HCT116 (cell line): ENCODE results near the gene FBXO42. TPM values are rescaled to one million over a fixed set of nuclear protein-coding genes. Genes with fewer than 3 reads are reported as not detected.

Experiments used
- ATAC-seq: fragments of 200-7000 bp; cut with Tn5 transposase; 2 replicates; pipeline ENCODE4 v1.9.1; 2020; ENCODE audit warnings: mild to moderate bottlenecking, moderate library complexity
- BruUV-seq: library from RNA; stranded (reverse); fragments of 400-500 nt; replicated peaks from 2 replicates; lab custom pipeline; 2021; lab: Mats Ljungman, UMichigan
- CTCF ChIA-PET: fragments of 300-600 bp; sonication (Branson Sonifier 250); formaldehyde crosslinking; loops from one replicate; lab custom pipeline; 2021; ENCODE audit warnings: antibody characterized with exemption; lab: Charles Lee
- POLR2A ChIA-PET: fragments of 300-600, 350-600 bp; sonication (Branson Sonifier 250); formaldehyde crosslinking; loops from one replicate; lab custom pipeline; 2021; ENCODE audit warnings: antibody characterized with exemption; lab: Charles Lee
- RAD21 ChIA-PET, 2 experiments: fragments of 300-600 bp; sonication (Branson Sonifier 250); formaldehyde crosslinking; loops; one replicate each; lab custom pipeline; 2023; ENCODE audit warnings: low total read pairs in 2 of 2; ENCODE audit not compliant: uncharacterized antibody in 2 of 2, unreplicated experiment in 2 of 2, low non-redundant PET in 1 of 2; lab: Charles Lee
- DNase-seq: peaks from one replicate; pipeline ENCODE4 v3.0.0-alpha.2; 2010; ENCODE audit warnings: low read depth, low spot score
- H2AFZ ChIP-seq: fragments of 200-600 bp; shearing (Covaris generic), sonication (generic); 2 replicates; pipeline ENCODE4 v1.6.1; 2017; ENCODE audit warnings: low read depth, mixed run types, mixed read lengths, antibody characterized with exemption, low read length; ENCODE audit not compliant: poor library complexity, severe bottlenecking
- H3K27ac ChIP-seq: 2 replicates; pipeline ENCODE4 v1.5.1; 2012; ENCODE audit warnings: low read depth, low read length
- H3K27me3 ChIP-seq: fragments of 200-600 bp; sonication (generic); 2 replicates; pipeline ENCODE4 v1.6.1; 2016; ENCODE audit warnings: mixed run types, low read length, mixed read lengths; ENCODE audit not compliant: insufficient read depth
- H3K36me3 ChIP-seq, 2 experiments: fragments of 200-500 bp in 1 of 2; fragments of 200-600 bp in 1 of 2; sonication (Bioruptor generic) in 1 of 2; sonication (generic) in 1 of 2; 2 replicates each; pipeline versions ENCODE4 v1.5.1 to v1.6.1; 2014 to 2016; ENCODE audit warnings: low read length in 2 of 2, inconsistent platforms in 1 of 2, mixed read lengths in 1 of 2, mixed run types in 1 of 2; ENCODE audit not compliant: insufficient read depth in 2 of 2, control insufficient read depth in 1 of 2
- H3K4me1 ChIP-seq, 2 experiments: fragments of 200-600 bp in 1 of 2; sonication (generic) in 1 of 2; 2 replicates each; pipeline versions ENCODE4 v1.5.1 to v1.6.1; 2012 to 2017; ENCODE audit warnings: low read length in 2 of 2, inconsistent platforms in 1 of 2, mild to moderate bottlenecking in 1 of 2, mixed read lengths in 1 of 2, mixed run types in 1 of 2, moderate library complexity in 1 of 2; ENCODE audit not compliant: insufficient read depth in 2 of 2, control insufficient read depth in 1 of 2
- H3K4me2 ChIP-seq: fragments of 200-600 bp; sonication (generic); 2 replicates; pipeline ENCODE4 v1.6.1; 2017; ENCODE audit warnings: mixed run types, low read length, mixed read lengths
- H3K4me3 ChIP-seq, 2 experiments: fragments of 200-600 bp in 1 of 2; sonication (generic) in 1 of 2; replicated peaks in 1 of 2; 2 replicates each; pipeline ENCODE4 v1.5.1; 2011 to 2016; ENCODE audit warnings: low read length in 2 of 2, control low read depth in 1 of 2, low read depth in 1 of 2, mild to moderate bottlenecking in 1 of 2, mixed read lengths in 1 of 2, mixed run types in 1 of 2
- H3K79me2 ChIP-seq: fragments of 200-600 bp; sonication (generic); 2 replicates; pipeline ENCODE4 v1.6.1; 2017; ENCODE audit warnings: mild to moderate bottlenecking, mixed run types, low read length, moderate library complexity, mixed read lengths; ENCODE audit not compliant: insufficient read depth
- H3K9ac ChIP-seq: fragments of 200-600 bp; sonication (generic); 2 replicates; pipeline ENCODE4 v1.6.1; 2016; ENCODE audit warnings: low read length, mixed read lengths
- H3K9me2 ChIP-seq: fragments of 200-600 bp; sonication (generic), shearing (Covaris generic); 2 replicates; pipeline ENCODE4 v1.6.1; 2017; ENCODE audit warnings: mixed run types, mild to moderate bottlenecking, moderate library complexity; ENCODE audit not compliant: insufficient read depth
- H3K9me3 ChIP-seq, 2 experiments: fragments of 200-500 bp in 1 of 2; fragments of 200-600 bp in 1 of 2; sonication (Bioruptor generic) in 1 of 2; sonication (generic) in 1 of 2; 2 replicates each; pipeline ENCODE4 v1.6.1; 2014 to 2017; ENCODE audit warnings: low read length in 2 of 2, mixed read lengths in 2 of 2, inconsistent platforms in 1 of 2, low read depth in 1 of 2, mild to moderate bottlenecking in 1 of 2, mixed run types in 1 of 2, moderate library complexity in 1 of 2; ENCODE audit not compliant: control insufficient read depth in 1 of 2, insufficient read depth in 1 of 2
- H4K20me1 ChIP-seq: fragments of 200-600 bp; sonication (generic), shearing (Covaris generic); 2 replicates; pipeline ENCODE4 v1.6.1; 2017; ENCODE audit warnings: mixed run types, mild to moderate bottlenecking, moderate library complexity; ENCODE audit not compliant: insufficient read depth
- ATF3 ChIP-seq: IDR thresholded peaks from 2 replicates; pipeline ENCODE4 v1.6.1; 2012
- CBX3 ChIP-seq: IDR thresholded peaks from 2 replicates; pipeline ENCODE4 v1.6.1; 2012; ENCODE audit warnings: low read depth
- CEBPB ChIP-seq: IDR thresholded peaks from 2 replicates; pipeline ENCODE4 v1.6.1; 2012; ENCODE audit warnings: low read depth
- CTCF ChIP-seq, 3 experiments: fragments of 200-600 bp in 1 of 3; sonication (generic) in 1 of 3; IDR thresholded peaks in 2 of 3; conservative IDR thresholded peaks in 1 of 3; 2 replicates each; pipeline ENCODE4 v1.5.1; 2012 to 2017; ENCODE audit warnings: low read depth in 2 of 3, low read length in 2 of 3, antibody characterized with exemption in 1 of 3, borderline replicate concordance in 1 of 3, control low read depth in 1 of 3, mild to moderate bottlenecking in 1 of 3, mixed read lengths in 1 of 3, mixed run types in 1 of 3, moderate library complexity in 1 of 3; ENCODE audit not compliant: insufficient read depth in 1 of 3
- EZH2 ChIP-seq: fragments of 200-600 bp; sonication (generic); IDR thresholded peaks from 2 replicates; pipeline ENCODE4 v1.6.1; 2017; ENCODE audit warnings: antibody characterized with exemption, mixed run types
- JUND ChIP-seq: IDR thresholded peaks from 2 replicates; pipeline ENCODE4 v1.6.1; 2012
- MAX ChIP-seq: IDR thresholded peaks from 2 replicates; pipeline ENCODE4 v1.6.1; 2012
- RAD21 ChIP-seq: IDR thresholded peaks from 2 replicates; pipeline ENCODE4 v1.6.1; 2012; ENCODE audit warnings: low read depth, mild to moderate bottlenecking
- REST ChIP-seq: IDR thresholded peaks from 2 replicates; pipeline ENCODE4 v1.6.1; 2012; ENCODE audit warnings: low read depth
- SP1 ChIP-seq: IDR thresholded peaks from 2 replicates; pipeline ENCODE4 v1.6.1; 2012; ENCODE audit warnings: low read depth
- TCF7L2 ChIP-seq: IDR thresholded peaks from 2 replicates; pipeline ENCODE4 v1.7.0; 2011; ENCODE audit warnings: borderline replicate concordance, inconsistent platforms; ENCODE audit not compliant: insufficient read depth, insufficient read length; ENCODE audit errors: extremely low read depth
- intact Hi-C: fragments of 100-400 bp; cut with micrococcal nuclease; formaldehyde crosslinking; loops from 2 replicates; pipeline ENCODE4 v1.10.0; 2022
- total RNA-seq: library from RNA; stranded (reverse); gene quantifications from one replicate; pipeline ENCODE4 v1.2.1, GENCODE V29; 2021; ENCODE audit not compliant: unreplicated experiment

Gene FBXO42
- total RNA-seq, 1 experiment from 2014 or later = 20.6 TPM

- TF ChIP-seq ATF3 (no peak), CEBPB (no peak), SP1 (no peak), REST (no peak), CBX3 (no peak), RAD21 (no peak), JUND (no peak), EZH2 (no peak), TCF7L2 (no peak)
- TF ChIP-seq, all 23 proteins: peak for 0
Observed at GRCh38 chr1:16205334-16205671, 147.0 kb downstream of the FBXO42 start (continued).

GRCh38 chr1:16204634-16205333 lies 147.5 kb downstream of the FBXO42 start:
- POLR2A ChIA-PET = interaction anchor here (0.8 kb wide), 1 partner anchor 12 kb away, joined by 3 read pairs; no protein-coding TSS in a partner anchor
- no peak for ATAC-seq
- Histone ChIP-seq H3K36me3 (peaks cover 12 to 27% of the 10 kb centered on the region in 2 experiments; a peak in 2 of 4 replicates), H2AFZ (no peak overlapping the region), H3K9me3 (no peaks in the 10 kb centered on the region), H3K79me2 (peaks cover 9% of the 10 kb centered on the region; the same call in 1 of the 2 replicates), H3K27me3 (no peaks in the 10 kb centered on the region), H3K9me2 (no peaks in the 10 kb centered on the region), H3K4me1 (peaks cover 19 to 40% of the 10 kb centered on the region in 2 experiments), H3K4me3 (no peak overlapping the region), H3K4me2 (no peak overlapping the region), H3K9ac (no peak overlapping the region), H4K20me1 (no peaks in the 10 kb centered on the region), H3K27ac (peak overlapping the region; percentile 82; the same call in 1 of the 2 replicates)
- CTCF ChIA-PET = no interaction called here
- no TSS peak for BruUV-seq
- TF ChIP-seq MAX = no peak
- peak in 2 of 3 experiments; percentile 56 to 65; a peak in 4 of 6 replicates for TF ChIP-seq CTCF (IDR thresholded peaks at IDR 0.05 in 2 of 3, conservative IDR thresholded peaks at IDR 0.05 in 1 of 3; ENCODE audit: borderline replicate concordance in 1 of 3, insufficient read depth in 1 of 3, low read depth in 2 of 3, low read length in 2 of 3)
- intact Hi-C loops = no loop called here
- RAD21 ChIA-PET = no interaction called here
- DNase-seq = no peak
